Progenitor cell of endocrine pancreas (in vitro differentiated cells): ENCODE data around the gene MEIKIN. TPM values are rescaled to one million over a fixed set of nuclear protein-coding genes. Genes with fewer than 3 reads are reported as not detected.

Experiments
- DNase-seq: peaks from one replicate; pipeline ENCODE4 v3.0.0; 2021; ENCODE audit warnings: low spot score; ENCODE audit not compliant: unreplicated experiment
- H3K27ac Mint-ChIP-seq: 2 replicates; pipeline ENCODE4 v1.8.0; 2021; ENCODE audit warnings: mild to moderate bottlenecking, moderate library complexity, mixed read lengths
- H3K27me3 Mint-ChIP-seq: 2 replicates; pipeline ENCODE4 v1.8.0; 2021; ENCODE audit warnings: mixed read lengths
- H3K36me3 Mint-ChIP-seq: 2 replicates; pipeline ENCODE4 v1.8.0; 2022; ENCODE audit warnings: mixed read lengths; ENCODE audit not compliant: insufficient read depth
- H3K4me1 Mint-ChIP-seq: 2 replicates; pipeline ENCODE4 v1.8.0; 2021; ENCODE audit warnings: low read depth, mixed read lengths
- H3K4me3 Mint-ChIP-seq: 2 replicates; pipeline ENCODE4 v1.8.0; 2021; ENCODE audit warnings: low read depth, mild to moderate bottlenecking, moderate library complexity, mixed read lengths
- H3K9me3 Mint-ChIP-seq: 2 replicates; pipeline ENCODE4 v1.8.0; 2021; ENCODE audit warnings: low read depth, mixed read lengths
- total RNA-seq: library from RNA; stranded (reverse); gene quantifications from 2 replicates; pipeline ENCODE4 v1.2.1, GENCODE V29; 2021
- TF ChIP-seq, protein P1 (sequence below): fragments of 200-600 bp; sonication (generic); IDR thresholded peaks from one replicate; pipeline ENCODE4 v1.5.0; 2021; ENCODE audit warnings: antibody characterized with exemption, mild to moderate bottlenecking; ENCODE audit not compliant: unreplicated experiment

The MEIKIN gene
- total RNA-seq, 1 donor from 2014 or later = not detected

DNA sequence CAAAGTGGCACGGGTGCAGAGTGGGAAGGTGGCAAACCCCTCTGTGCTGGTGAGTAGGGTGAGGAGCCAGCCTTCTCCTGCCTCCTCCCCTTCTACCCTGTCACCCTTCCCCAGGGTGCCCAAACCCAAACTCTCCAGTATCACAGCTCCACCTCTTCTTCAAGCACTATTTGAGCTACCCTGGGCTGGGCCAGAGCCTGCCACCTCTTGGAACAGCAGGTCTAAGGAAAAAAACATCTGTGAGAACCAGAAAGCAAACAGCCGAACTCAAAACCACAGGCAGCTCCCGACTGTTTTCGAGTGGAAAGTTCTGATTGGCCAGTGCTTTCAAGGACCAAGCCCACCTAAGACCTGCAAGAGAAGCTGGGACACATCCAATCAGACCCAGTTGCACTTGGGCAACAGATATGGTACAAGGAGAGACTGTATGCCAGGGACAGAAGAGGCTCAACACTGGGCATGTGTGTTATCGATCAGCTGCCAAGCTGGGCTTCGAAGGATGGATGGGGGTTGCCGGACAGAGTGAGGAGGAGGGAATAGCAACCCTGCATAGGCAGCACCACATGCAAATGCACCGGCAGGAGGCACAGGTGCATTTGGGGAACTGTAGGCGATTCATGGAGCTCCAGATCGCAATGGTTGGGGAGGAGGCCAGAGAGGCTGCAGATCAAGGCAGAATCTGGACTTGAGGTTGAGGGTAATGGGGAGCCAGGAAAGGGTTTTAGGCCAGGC, 46.3 kb upstream of the MEIKIN start:
- no peak overlapping the region for H3K27ac Mint-ChIP-seq

GRCh38 chr5:131990716-131991115, 45.3 kb upstream of the MEIKIN start:
- no peaks in the 10 kb centered on the region for H3K36me3 Mint-ChIP-seq
- TF ChIP-seq, protein P1, sequence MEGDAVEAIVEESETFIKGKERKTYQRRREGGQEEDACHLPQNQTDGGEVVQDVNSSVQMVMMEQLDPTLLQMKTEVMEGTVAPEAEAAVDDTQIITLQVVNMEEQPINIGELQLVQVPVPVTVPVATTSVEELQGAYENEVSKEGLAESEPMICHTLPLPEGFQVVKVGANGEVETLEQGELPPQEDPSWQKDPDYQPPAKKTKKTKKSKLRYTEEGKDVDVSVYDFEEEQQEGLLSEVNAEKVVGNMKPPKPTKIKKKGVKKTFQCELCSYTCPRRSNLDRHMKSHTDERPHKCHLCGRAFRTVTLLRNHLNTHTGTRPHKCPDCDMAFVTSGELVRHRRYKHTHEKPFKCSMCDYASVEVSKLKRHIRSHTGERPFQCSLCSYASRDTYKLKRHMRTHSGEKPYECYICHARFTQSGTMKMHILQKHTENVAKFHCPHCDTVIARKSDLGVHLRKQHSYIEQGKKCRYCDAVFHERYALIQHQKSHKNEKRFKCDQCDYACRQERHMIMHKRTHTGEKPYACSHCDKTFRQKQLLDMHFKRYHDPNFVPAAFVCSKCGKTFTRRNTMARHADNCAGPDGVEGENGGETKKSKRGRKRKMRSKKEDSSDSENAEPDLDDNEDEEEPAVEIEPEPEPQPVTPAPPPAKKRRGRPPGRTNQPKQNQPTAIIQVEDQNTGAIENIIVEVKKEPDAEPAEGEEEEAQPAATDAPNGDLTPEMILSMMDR = no peak
- no peak overlapping the region for H3K4me3 Mint-ChIP-seq
- no peaks in the 10 kb centered on the region for H3K9me3 Mint-ChIP-seq
- no peak for DNase-seq
- no peak overlapping the region for H3K27ac Mint-ChIP-seq
- peaks cover 13% of the 10 kb centered on the region for H3K27me3 Mint-ChIP-seq
- H3K4me1 Mint-ChIP-seq = peaks cover 8% of the 10 kb centered on the region

More for the DNA sequence above, 46.3 kb upstream of the MEIKIN start:
- no peak for DNase-seq
- peaks cover 16% of the 10 kb centered on the region for H3K4me1 Mint-ChIP-seq
- H3K27me3 Mint-ChIP-seq = peaks cover 13% of the 10 kb centered on the region
- TF ChIP-seq, protein P1 = no peak
- H3K4me3 Mint-ChIP-seq = no peak overlapping the region
- H3K9me3 Mint-ChIP-seq = no peaks in the 10 kb centered on the region
- H3K36me3 Mint-ChIP-seq = no peaks in the 10 kb centered on the region

GRCh38 chr5:131988601-131989000, 43.1 kb upstream of the MEIKIN start:
- Mint-ChIP-seq H3K9me3 (no peaks in the 10 kb centered on the region), H3K4me1 (no peaks in the 10 kb centered on the region), H3K4me3 (no peak overlapping the region), H3K36me3 (no peaks in the 10 kb centered on the region), H3K27me3 (peaks cover 10% of the 10 kb centered on the region), H3K27ac (no peak overlapping the region)
- TF ChIP-seq, protein P1 = no peak
- no peak for DNase-seq

DNA sequence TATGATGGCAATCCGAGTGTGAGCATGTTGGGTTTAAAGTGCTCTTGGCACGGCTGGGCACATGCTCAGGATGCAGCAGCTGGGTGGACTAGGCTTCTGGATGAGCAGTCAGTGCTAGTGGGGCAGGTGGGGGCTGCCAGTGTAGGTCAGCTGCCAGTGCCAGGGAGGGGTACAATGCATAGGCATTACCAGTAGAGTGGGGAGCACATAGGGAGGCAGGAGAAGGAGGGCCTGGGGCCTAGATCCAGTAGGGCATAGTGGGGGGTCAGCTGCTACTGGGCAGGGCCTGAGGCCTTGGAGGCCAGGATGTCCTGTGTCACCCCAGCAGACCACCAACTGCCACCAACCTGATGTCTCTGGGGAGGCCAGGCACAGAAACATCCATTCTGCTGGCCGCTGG, 41.8 kb upstream of the MEIKIN start:
- H3K4me3 Mint-ChIP-seq = no peak overlapping the region
- no peak for DNase-seq
- no peak overlapping the region for H3K27ac Mint-ChIP-seq
- no peaks in the 10 kb centered on the region for H3K4me1 Mint-ChIP-seq
- TF ChIP-seq, protein P1 = no peak
- H3K27me3 Mint-ChIP-seq = peaks cover 3% of the 10 kb centered on the region
- H3K36me3 Mint-ChIP-seq = no peaks in the 10 kb centered on the region
- H3K9me3 Mint-ChIP-seq = no peaks in the 10 kb centered on the region

DNA sequence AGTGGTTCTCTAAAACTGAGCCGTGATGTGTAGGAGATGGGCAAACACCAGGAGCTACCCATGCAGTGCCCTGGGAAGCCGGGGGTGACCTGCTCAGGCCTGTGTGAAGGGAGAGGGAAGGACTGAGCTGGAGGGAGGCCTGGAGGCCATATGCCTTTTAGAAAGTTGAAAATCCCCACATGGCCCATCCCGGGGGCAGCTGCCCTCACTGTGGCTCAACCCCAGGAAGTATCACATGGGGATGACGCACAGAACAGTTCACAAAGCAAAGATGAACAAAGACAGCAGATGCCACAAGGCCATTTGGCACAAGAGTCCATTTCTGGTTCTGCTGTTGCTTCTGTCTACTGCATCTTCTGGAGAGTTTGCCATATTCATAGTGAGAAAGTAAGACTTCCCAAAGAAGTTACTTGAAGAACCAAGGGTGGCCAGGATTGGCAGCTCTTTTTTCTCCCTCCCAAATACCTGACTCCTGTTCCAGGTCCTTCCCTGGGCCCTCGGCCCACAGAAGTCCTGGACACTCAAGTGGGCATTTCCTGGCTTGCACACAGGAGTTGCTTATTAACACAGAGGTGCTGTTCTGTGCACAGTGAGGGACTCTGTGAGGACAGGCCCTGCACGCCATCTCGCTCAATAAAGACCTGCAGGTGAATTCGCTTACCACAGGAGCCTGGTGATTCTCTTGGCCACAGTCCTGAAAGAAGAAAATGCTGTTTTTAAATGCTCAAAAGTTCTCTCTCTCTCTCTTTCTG, 40.9 kb upstream of the MEIKIN start:
- H3K27me3 Mint-ChIP-seq = peaks cover 3% of the 10 kb centered on the region
- H3K9me3 Mint-ChIP-seq = no peaks in the 10 kb centered on the region
- TF ChIP-seq, protein P1 = no peak
- H3K4me3 Mint-ChIP-seq = no peak overlapping the region
- DNase-seq = no peak
- H3K36me3 Mint-ChIP-seq = no peaks in the 10 kb centered on the region
- H3K27ac Mint-ChIP-seq = no peak overlapping the region
- H3K4me1 Mint-ChIP-seq = no peaks in the 10 kb centered on the region
